ENCODE data around the gene VWA3B. TPM values are rescaled to one million over a fixed set of nuclear protein-coding genes. Genes with fewer than 3 reads are reported as not detected.

VWA3B gene
- total RNA-seq, 1 donor: not detected

DNA sequence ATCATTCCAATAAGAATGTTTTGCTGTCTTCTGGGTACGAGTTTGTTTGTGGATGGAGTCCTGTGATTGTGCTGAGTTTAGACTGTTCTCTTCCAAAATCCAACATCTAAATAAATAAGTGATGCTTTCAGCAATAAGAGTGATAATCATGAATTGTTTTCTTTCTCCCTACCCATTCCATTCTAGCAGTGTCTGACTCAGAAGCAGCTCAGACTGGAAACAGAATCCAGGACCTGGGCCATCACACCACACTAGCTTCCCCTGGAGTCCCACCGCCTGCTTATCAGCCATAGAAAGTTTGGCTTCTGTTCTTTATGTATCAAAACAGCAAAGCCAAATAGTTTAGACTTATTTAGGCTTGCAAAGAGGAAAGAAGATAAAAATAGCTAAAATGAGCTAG is 182.9 kb downstream of the VWA3B start:
- peak; percentile 76 for DNase-seq (ENCODE audit: low read depth)
- TF ChIP-seq, protein P1, sequence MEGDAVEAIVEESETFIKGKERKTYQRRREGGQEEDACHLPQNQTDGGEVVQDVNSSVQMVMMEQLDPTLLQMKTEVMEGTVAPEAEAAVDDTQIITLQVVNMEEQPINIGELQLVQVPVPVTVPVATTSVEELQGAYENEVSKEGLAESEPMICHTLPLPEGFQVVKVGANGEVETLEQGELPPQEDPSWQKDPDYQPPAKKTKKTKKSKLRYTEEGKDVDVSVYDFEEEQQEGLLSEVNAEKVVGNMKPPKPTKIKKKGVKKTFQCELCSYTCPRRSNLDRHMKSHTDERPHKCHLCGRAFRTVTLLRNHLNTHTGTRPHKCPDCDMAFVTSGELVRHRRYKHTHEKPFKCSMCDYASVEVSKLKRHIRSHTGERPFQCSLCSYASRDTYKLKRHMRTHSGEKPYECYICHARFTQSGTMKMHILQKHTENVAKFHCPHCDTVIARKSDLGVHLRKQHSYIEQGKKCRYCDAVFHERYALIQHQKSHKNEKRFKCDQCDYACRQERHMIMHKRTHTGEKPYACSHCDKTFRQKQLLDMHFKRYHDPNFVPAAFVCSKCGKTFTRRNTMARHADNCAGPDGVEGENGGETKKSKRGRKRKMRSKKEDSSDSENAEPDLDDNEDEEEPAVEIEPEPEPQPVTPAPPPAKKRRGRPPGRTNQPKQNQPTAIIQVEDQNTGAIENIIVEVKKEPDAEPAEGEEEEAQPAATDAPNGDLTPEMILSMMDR (IDR thresholded peaks at IDR 0.05; ENCODE audit: insufficient read depth, low read length): no peak
- no peak overlapping the region for H3K4me3 ChIP-seq (ENCODE audit: low read depth, low read length)

DNA sequence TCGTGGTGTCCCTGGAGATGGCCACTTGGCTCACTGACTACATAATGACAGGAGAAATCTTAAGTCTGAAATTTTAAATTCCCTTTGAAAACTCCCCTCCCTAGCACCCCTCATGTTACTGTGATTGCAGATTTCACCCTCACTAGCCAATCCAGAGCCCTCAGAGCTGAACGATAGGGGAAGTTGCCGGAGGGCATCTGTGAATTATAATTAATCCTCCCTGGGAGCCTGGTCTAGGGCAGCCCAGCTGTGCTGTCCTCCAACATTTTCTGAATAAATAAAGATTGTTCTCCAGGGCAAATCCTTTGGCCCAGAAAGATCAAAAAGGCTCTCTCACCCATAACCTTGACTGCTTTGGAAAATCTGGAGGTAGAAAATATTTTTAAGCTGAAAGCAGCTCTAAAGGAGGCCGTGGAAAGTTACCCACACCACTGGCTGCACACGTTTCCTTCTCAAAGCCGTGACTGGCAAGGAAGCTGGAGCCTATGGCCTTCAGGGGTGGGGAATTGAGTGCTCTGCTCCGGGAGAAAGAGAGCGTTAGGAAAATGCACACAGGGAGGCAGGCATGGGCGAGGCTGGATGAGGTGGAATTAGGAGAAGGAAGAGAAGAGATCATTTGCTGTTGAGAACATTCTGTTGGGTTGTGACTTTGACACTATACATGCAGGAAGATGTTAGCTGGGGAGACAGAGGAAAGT is 190.3 kb downstream of the VWA3B start:
- no peak overlapping the region for H3K4me3 ChIP-seq (ENCODE audit: low read depth, low read length)
- DNase-seq (ENCODE audit: low read depth): no peak
- TF ChIP-seq, protein P1 (IDR thresholded peaks at IDR 0.05; ENCODE audit: insufficient read depth, low read length): no peak

DNA sequence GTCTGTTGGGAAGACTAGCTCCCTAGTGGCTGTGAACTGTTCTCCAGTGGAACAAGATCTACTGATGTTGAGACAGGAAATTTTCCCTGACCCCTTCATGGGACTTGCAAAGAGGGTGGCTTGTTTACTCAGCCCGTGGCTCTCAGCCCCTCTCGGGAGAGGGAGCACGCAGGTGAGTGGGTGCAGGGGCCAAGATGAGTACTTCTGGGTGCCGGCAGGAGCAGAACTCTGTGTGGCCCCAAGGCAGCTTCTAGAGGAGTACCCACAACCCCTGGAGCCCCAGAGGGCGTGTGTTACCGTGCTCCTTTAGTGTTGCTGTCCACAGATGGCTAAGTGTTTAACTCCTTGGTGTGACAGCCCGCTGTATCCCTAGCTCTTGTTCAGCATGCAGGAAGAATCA is 191.1 kb downstream of the VWA3B start:
- H3K4me3 ChIP-seq (ENCODE audit: low read depth, low read length): no peak overlapping the region
- TF ChIP-seq, protein P1 (IDR thresholded peaks at IDR 0.05; ENCODE audit: insufficient read depth, low read length): no peak
- DNase-seq (ENCODE audit: low read depth): no peak

DNA sequence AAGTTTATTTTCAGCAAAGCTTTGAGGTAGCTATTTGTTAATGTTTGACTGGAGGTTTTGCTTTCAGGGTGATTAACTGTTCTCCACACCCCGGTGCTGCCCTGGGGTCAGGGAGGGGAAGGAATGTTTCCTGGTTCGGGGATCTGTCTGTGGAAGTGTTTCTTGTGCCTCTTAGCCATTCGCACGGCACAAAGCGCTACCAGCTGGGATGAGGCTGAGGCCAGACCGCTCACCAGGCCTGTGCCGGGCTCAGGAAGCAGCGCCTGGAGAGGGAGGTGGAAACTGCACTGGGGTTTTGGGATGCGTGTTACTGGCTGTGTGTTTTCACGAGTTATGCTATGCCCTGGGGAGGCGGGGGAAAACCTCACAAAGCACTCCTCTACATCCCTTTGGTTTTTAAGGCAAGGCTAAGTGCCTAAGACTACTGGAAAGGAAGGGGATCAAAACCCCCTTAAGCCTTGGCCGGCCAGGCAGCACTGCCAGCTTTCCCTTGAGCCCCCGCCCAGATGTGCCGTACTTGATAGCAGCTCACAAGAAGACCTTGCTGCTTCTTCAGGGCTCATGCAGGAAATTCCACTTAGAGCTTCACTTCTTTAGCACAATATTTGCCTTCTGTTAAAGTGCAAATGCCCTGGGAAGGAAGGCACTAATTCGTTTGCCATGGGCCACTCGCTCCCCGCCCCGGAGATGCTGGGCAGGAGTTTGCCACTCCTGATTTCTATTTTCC is 193.6 kb downstream of the VWA3B start:
- H3K4me3 ChIP-seq (ENCODE audit: low read depth, low read length): no peak overlapping the region
- TF ChIP-seq, protein P1 (IDR thresholded peaks at IDR 0.05; ENCODE audit: insufficient read depth, low read length): no peak
- DNase-seq (ENCODE audit: low read depth): peak; percentile 1

DNA sequence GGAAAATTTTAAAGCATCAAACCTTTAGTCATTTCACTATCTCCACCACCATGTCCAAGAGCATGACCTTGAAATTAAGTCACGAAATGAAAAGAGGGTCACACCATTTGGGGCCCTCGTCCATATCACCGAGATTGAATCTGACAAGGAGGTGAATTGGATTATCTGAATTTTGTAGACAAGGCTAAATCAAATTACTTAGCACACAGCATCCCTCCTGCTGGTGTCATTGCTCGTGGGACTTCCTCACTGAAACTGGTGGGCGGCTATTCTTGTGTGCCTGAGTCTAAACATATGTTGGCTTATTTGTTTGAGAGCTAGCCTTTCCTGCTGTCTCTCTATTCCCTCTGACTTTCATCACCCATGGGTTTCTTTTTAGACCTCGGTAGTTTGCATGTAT is 194.6 kb downstream of the VWA3B start:
- no peak overlapping the region for H3K4me3 ChIP-seq (ENCODE audit: low read depth, low read length)
- no peak for DNase-seq (ENCODE audit: low read depth)
- TF ChIP-seq, protein P1 (IDR thresholded peaks at IDR 0.05; ENCODE audit: insufficient read depth, low read length): no peak

DNA sequence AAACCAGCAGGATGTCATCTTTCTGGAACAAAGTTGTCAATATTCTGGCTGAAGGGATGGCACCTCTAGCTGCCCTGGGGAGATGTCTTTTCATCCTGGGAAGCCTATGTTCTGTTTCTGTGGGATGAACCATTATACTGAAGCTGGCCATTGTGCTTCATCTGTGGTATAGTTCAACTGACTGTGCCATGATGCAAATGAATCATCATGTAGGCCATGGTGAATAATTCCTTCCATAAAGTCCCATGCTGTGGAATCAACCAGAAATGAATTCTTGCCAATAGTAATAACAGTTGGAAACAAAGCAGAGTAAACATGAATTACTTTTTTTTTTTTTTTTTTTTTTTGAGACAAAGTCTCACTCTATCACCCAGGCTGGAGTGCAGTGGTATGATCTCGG is 195.1 kb downstream of the VWA3B start:
- TF ChIP-seq, protein P1 (IDR thresholded peaks at IDR 0.05; ENCODE audit: insufficient read depth, low read length): no peak
- peak; percentile 4 for DNase-seq (ENCODE audit: low read depth)
- H3K4me3 ChIP-seq (ENCODE audit: low read depth, low read length): no peak overlapping the region
